B cell (primary cell): ENCODE measurements around the gene PSKH1. TPM values are rescaled to one million over a fixed set of nuclear protein-coding genes. Genes with fewer than 3 reads are reported as not detected.
A peak's percentile ranks its signal among the peaks of the same experiment; 100 is the strongest.

Source experiments
- ATAC-seq: fragments of 200-7000 bp; cut with Tn5 transposase; one replicate; pipeline ENCODE4 v1.10.0; 2021; ENCODE audit warnings: low read depth, mild to moderate bottlenecking, moderate number of reproducible peaks, moderate library complexity
- CTCF ChIA-PET: fragments of 350-600 bp; sonication (Branson Sonifier 250); formaldehyde crosslinking; loops from one replicate; lab custom pipeline; 2021; ENCODE audit warnings: antibody characterized with exemption, inconsistent platforms; lab: Charles Lee
- POLR2A ChIA-PET: fragments of 350-600 bp; sonication (Branson Sonifier 250); formaldehyde crosslinking; loops from one replicate; lab custom pipeline; 2021; ENCODE audit warnings: antibody characterized with exemption; lab: Charles Lee
- DNase-seq: peaks from one replicate; pipeline ENCODE4 v3.0.0; 2013
- H2AFZ ChIP-seq: 2 replicates; pipeline ENCODE4 v1.6.1; 2012; ENCODE audit warnings: mild to moderate bottlenecking, low read depth, low read length; ENCODE audit not compliant: insufficient read depth, poor library complexity, severe bottlenecking
- H3K27ac ChIP-seq, 2 donors: 1 replicate in 1 of 2; 2 replicates in 1 of 2; pipeline ENCODE4 v1.5.1; 2012 to 2013; ENCODE audit warnings: low read length in 2 of 2, mild to moderate bottlenecking in 2 of 2, moderate library complexity in 1 of 2
- H3K27me3 ChIP-seq, 4 experiments: fragments of 200-600 bp in 1 of 4; sonication (generic) in 1 of 4; replicated peaks in 1 of 4; 1 replicate in 2 of 4; 2 replicates in 2 of 4; pipeline versions ENCODE4 v1.6.1 to v1.7.0; 2013 to 2016; ENCODE audit warnings: low read length in 3 of 4, mild to moderate bottlenecking in 2 of 4, mixed read lengths in 1 of 4, moderate library complexity in 1 of 4; ENCODE audit not compliant: insufficient read depth in 4 of 4, control insufficient read depth in 3 of 4; ENCODE audit errors: control extremely low read depth in 1 of 4
- H3K36me3 ChIP-seq, 2 experiments: replicated peaks in 1 of 2; 1 replicate in 1 of 2; 2 replicates in 1 of 2; pipeline versions ENCODE4 v1.6.1 to v1.7.1; 2013; ENCODE audit warnings: low read length in 1 of 2; ENCODE audit not compliant: insufficient read depth in 2 of 2, control insufficient read depth in 1 of 2; ENCODE audit errors: control extremely low read depth in 1 of 2, extremely low read depth in 1 of 2
- H3K4me1 ChIP-seq, 2 donors: fragments of 200-600 bp in 1 of 2; sonication (generic) in 1 of 2; 1 replicate in 1 of 2; 2 replicates in 1 of 2; pipeline versions ENCODE4 v1.5.1 to v1.6.1; 2013 to 2017; ENCODE audit warnings: low read length in 2 of 2; ENCODE audit not compliant: control insufficient read depth in 2 of 2, insufficient read depth in 2 of 2
- H3K4me2 ChIP-seq: replicated peaks from 2 replicates; pipeline ENCODE3; 2012; ENCODE audit warnings: mild to moderate bottlenecking, low read depth, low read length; ENCODE audit not compliant: poor library complexity, severe bottlenecking
- H3K4me3 ChIP-seq, 5 experiments: fragments of 200-600 bp in 1 of 5; sonication (generic) in 1 of 5; 1 replicate in 3 of 5; 2 replicates in 2 of 5; pipeline versions ENCODE4 v1.5.1 to v1.7.0; 2011 to 2016; ENCODE audit warnings: low read length in 4 of 5, mild to moderate bottlenecking in 4 of 5, low read depth in 2 of 5, control low read depth in 1 of 5, moderate library complexity in 1 of 5; ENCODE audit not compliant: insufficient read depth in 1 of 5; ENCODE audit errors: control extremely low read depth in 1 of 5, extremely low read depth in 1 of 5
- H3K79me2 ChIP-seq: fragments of 200-600 bp; sonication (generic); one replicate; pipeline ENCODE4 v1.6.0; 2016; ENCODE audit warnings: low read length; ENCODE audit not compliant: control insufficient read depth, insufficient read depth
- H3K9ac ChIP-seq: fragments of 200-600 bp; sonication (generic); 2 replicates; pipeline ENCODE4 v1.6.1; 2017; ENCODE audit warnings: mild to moderate bottlenecking, low read length, moderate library complexity
- H3K9me3 ChIP-seq, 3 donors: one replicate each; pipeline versions ENCODE4 v1.6.1 to v1.7.1; 2013; ENCODE audit warnings: low read length in 2 of 3; ENCODE audit not compliant: control insufficient read depth in 2 of 3, insufficient read depth in 1 of 3; ENCODE audit errors: control extremely low read depth in 1 of 3
- H4K20me1 ChIP-seq: 2 replicates; pipeline ENCODE4 v1.6.0; 2012; ENCODE audit warnings: mild to moderate bottlenecking, low read length; ENCODE audit not compliant: insufficient read depth, control insufficient read depth, poor library complexity, severe bottlenecking
- H3K27ac Mint-ChIP-seq: one replicate; pipeline ENCODE4 v1.8.0; 2021; ENCODE audit warnings: mixed read lengths
- H3K27me3 Mint-ChIP-seq: one replicate; pipeline ENCODE4 v1.8.0; 2021; ENCODE audit warnings: mixed read lengths
- H3K4me1 Mint-ChIP-seq: one replicate; pipeline ENCODE4 v1.8.0; 2021; ENCODE audit warnings: mixed read lengths
- H3K4me3 Mint-ChIP-seq: one replicate; pipeline ENCODE4 v1.8.0; 2021; ENCODE audit warnings: mixed read lengths
- H3K9me3 Mint-ChIP-seq: one replicate; pipeline ENCODE4 v1.8.0; 2022; ENCODE audit warnings: mixed read lengths; ENCODE audit not compliant: insufficient read depth
- EZH2 ChIP-seq: IDR thresholded peaks from 2 replicates; pipeline ENCODE4 v1.6.1; 2012; ENCODE audit warnings: borderline replicate concordance, low read depth, mild to moderate bottlenecking, moderate library complexity, low read length; ENCODE audit not compliant: insufficient read depth, poor library complexity, severe bottlenecking
- WGBS: methylation state at CpG from one replicate; pipeline ENCODE4 v1.1.5; 2013; ENCODE audit warnings: missing lambda C conversion rate; ENCODE audit not compliant: insufficient coverage; 5-methylcytosine and 5-hydroxymethylcytosine counted together
- intact Hi-C: fragments of 100-400 bp; cut with micrococcal nuclease; formaldehyde crosslinking; loops from one replicate; pipeline ENCODE4 v1.10.0; 2022
- polyA plus RNA-seq: library from polyadenylated mRNA; depleted of rRNA; stranded (reverse); fragments of >200 nt; gene quantifications from 2 replicates; pipeline ENCODE4 v1.2.3, GENCODE V29; 2012
- total RNA-seq, 2 donors: library from RNA; stranded (reverse); fragments of 120-200 nt in 1 of 2; gene quantifications; 1 replicate in 1 of 2; 2 replicates in 1 of 2; pipeline versions ENCODE4 v1.2.3 to v1.2.4, GENCODE V29; 2013 to 2022
- TF ChIP-seq, protein P1 (sequence below): fragments of 200-600 bp; IDR thresholded peaks from one replicate; pipeline ENCODE4 v1.8.0; 2022; ENCODE audit warnings: antibody characterized with exemption, mild to moderate bottlenecking

The PSKH1 gene
- total and polyA plus RNA-seq, 2 donors (not counting 1 experiment from before 2014, with no cell fraction given), result 20.1 to 29.1 TPM

DNA sequence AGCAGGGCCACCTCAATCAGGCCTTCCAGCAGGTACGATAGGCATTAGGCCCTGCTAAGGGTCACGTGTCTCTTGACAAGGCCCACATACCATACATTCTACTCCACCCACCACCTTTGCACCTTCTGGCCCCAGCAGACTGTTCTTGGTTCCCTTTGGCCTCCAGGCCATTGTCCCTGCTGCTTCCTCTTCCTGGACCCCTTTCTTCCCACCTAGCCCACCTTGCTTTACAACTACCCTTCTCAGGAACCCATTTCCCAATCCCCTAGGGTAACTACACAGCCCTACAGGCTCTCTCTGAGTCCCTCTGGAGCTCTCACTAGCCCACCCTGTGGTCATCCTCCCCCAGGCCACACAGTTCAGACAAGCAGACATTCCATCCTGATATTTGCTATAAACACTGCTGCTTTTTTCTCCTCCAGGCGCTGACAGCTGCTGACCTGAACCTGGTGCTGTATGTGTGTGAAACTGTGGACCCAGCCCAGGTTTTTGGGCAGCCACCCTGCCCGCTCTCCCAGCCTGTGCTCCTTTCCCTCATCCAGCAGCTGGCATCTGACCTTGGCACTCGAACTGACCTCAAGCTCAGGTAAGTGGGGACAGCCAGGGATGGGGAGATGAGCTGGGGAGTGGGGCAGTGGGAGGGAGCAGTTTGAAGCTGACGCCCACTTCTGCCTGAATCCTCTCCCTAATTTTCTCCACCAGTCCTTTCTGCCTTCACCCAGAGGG is 9.7 kb upstream of the PSKH1 start:
- H3K9me3 Mint-ChIP-seq, result no peaks in the 10 kb centered on the region
- no peaks in the 10 kb centered on the region for H4K20me1 ChIP-seq
- TF ChIP-seq, protein P1, sequence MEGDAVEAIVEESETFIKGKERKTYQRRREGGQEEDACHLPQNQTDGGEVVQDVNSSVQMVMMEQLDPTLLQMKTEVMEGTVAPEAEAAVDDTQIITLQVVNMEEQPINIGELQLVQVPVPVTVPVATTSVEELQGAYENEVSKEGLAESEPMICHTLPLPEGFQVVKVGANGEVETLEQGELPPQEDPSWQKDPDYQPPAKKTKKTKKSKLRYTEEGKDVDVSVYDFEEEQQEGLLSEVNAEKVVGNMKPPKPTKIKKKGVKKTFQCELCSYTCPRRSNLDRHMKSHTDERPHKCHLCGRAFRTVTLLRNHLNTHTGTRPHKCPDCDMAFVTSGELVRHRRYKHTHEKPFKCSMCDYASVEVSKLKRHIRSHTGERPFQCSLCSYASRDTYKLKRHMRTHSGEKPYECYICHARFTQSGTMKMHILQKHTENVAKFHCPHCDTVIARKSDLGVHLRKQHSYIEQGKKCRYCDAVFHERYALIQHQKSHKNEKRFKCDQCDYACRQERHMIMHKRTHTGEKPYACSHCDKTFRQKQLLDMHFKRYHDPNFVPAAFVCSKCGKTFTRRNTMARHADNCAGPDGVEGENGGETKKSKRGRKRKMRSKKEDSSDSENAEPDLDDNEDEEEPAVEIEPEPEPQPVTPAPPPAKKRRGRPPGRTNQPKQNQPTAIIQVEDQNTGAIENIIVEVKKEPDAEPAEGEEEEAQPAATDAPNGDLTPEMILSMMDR, result no peak
- TF ChIP-seq EZH2, result no peak
- no peaks in the 10 kb centered on the region for H3K4me1 ChIP-seq
- H3K27me3 Mint-ChIP-seq, result no peaks in the 10 kb centered on the region
- no peaks in the 10 kb centered on the region for H3K4me1 Mint-ChIP-seq
- 87% methylated on average over 4 of the region's 6 CpGs for WGBS
- H3K9me3 ChIP-seq, result no peaks in the 10 kb centered on the region
- ATAC-seq (no peak), DNase-seq (no peak)
- no peak overlapping the region for H3K27ac ChIP-seq
- peaks cover 6% of the 10 kb centered on the region for H3K79me2 ChIP-seq
- no peak overlapping the region for H3K4me3 ChIP-seq
- H3K27me3 ChIP-seq, result no peaks in the 10 kb centered on the region
- H3K36me3 ChIP-seq, result peaks cover 0 to 74% of the 10 kb centered on the region in 2 experiments
- H3K27ac Mint-ChIP-seq, result no peak overlapping the region
- no peak overlapping the region for H2AFZ ChIP-seq
- H3K4me2 ChIP-seq, result no peak overlapping the region
- no peak overlapping the region for H3K9ac ChIP-seq
- H3K4me3 Mint-ChIP-seq, result no peak overlapping the region
- POLR2A ChIA-PET, result interaction anchor here (1.6 kb wide), 1 partner anchor 157 kb away, joined by 12 read pairs; no protein-coding TSS in a partner anchor
- CTCF ChIA-PET, result interaction anchor here (0.7 to 9.3 kb wide), 62 partner anchors 9 to 350 kb away, joined by 3 to 151 read pairs (median 5); partner anchors contain the start of genes DDX28, DPEP2, DUS2 and GFOD2
- intact Hi-C loops, result loop anchor here (1.0 kb wide), 4 partner anchors 45 to 346 kb away; no protein-coding TSS in a partner anchor

DNA sequence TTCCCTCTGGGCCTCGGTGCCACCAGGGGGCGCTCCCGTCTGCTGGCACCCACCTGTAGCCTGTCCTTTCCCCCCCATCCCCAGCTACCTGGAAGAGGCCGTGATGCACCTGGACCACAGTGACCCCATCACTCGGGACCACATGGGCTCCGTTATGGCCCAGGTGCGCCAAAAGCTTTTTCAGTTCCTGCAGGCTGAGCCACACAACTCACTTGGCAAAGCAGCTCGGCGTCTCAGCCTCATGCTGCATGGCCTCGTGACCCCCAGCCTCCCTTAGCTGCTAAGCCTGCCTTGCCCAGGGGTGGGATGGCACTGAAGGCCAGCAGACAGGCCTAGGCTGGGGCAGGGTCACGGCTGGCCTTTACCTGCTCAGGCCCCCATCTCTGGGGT is 9.2 kb upstream of the PSKH1 start:
- Mint-ChIP-seq H3K4me3 (no peak overlapping the region), H3K9me3 (no peaks in the 10 kb centered on the region), H3K27ac (no peak overlapping the region), H3K4me1 (no peaks in the 10 kb centered on the region), H3K27me3 (no peaks in the 10 kb centered on the region)
- H3K4me1 ChIP-seq, result no peaks in the 10 kb centered on the region
- 60% methylated on average over 11 of the region's 11 CpGs for WGBS
- no peak overlapping the region for H2AFZ ChIP-seq
- intact Hi-C loops, result loop anchor here (1.0 kb wide), 4 partner anchors 44 to 345 kb away; no protein-coding TSS in a partner anchor
- ChIA-PET CTCF (interaction anchor here (0.7 to 9.3 kb wide), 65 partner anchors 9 to 349 kb away, joined by 3 to 151 read pairs (median 4); partner anchors contain the start of genes DDX28, DPEP2, DUS2 and GFOD2), POLR2A (interaction anchor here (0.6 to 1.6 kb wide), 2 partner anchors 45 to 156 kb away, joined by 5 to 12 read pairs; no protein-coding TSS in a partner anchor)
- H3K27ac ChIP-seq, result no peak overlapping the region
- peaks cover 6% of the 10 kb centered on the region for H3K79me2 ChIP-seq
- no peak overlapping the region for H3K9ac ChIP-seq
- no peaks in the 10 kb centered on the region for H3K9me3 ChIP-seq
- DNase-seq (peak; percentile 81), ATAC-seq (peak; percentile 88)
- no peak overlapping the region for H3K4me2 ChIP-seq
- H4K20me1 ChIP-seq, result no peaks in the 10 kb centered on the region
- no peak overlapping the region for H3K4me3 ChIP-seq
- TF ChIP-seq, protein P1, result peak; percentile 96
- no peak for TF ChIP-seq EZH2
- peaks cover 0 to 68% of the 10 kb centered on the region in 2 experiments for H3K36me3 ChIP-seq
- H3K27me3 ChIP-seq, result no peaks in the 10 kb centered on the region
